GM18508 (cell line): Measurements from ENCODE around the gene VPS26C.

ENCODE experiments used
- ATAC-seq: cut with Tn5 transposase; IDR thresholded peaks from one replicate; pipeline ENCODE4 v1.9.1; 2021; ENCODE audit warnings: moderate number of reproducible peaks; ENCODE audit not compliant: insufficient read depth, unreplicated experiment

The VPS26C gene

GRCh38 chr21:37266515-37267221 is 466 bp downstream of the VPS26C start:
- ATAC-seq: no peak

- ATAC-seq: no peak
Measured at GRCh38 chr21:37264808-37265207, 2.3 kb downstream of the VPS26C start.

- ATAC-seq: no peak
Measured at GRCh38 chr21:37263827-37264600, 3.1 kb downstream of the VPS26C start.

DNA sequence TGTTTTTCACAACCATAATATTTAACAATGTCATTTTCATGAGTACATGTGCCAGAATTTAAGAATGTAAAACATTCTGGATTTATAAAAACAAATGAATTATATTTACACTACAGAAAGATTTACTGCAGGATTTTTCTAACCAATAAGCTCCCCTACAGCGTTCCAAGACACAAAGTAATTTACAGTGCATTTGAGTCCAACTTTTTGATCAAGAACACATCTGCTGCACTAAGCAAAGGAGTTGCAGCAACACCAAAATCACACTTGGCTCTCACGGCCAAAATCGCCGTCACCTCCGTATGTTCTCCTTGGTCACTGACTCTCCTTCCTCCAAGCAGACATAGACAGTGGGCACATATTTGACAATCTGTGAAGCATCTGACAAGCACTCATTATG is 7.7 kb downstream of the VPS26C start:
- ATAC-seq: no peak

DNA sequence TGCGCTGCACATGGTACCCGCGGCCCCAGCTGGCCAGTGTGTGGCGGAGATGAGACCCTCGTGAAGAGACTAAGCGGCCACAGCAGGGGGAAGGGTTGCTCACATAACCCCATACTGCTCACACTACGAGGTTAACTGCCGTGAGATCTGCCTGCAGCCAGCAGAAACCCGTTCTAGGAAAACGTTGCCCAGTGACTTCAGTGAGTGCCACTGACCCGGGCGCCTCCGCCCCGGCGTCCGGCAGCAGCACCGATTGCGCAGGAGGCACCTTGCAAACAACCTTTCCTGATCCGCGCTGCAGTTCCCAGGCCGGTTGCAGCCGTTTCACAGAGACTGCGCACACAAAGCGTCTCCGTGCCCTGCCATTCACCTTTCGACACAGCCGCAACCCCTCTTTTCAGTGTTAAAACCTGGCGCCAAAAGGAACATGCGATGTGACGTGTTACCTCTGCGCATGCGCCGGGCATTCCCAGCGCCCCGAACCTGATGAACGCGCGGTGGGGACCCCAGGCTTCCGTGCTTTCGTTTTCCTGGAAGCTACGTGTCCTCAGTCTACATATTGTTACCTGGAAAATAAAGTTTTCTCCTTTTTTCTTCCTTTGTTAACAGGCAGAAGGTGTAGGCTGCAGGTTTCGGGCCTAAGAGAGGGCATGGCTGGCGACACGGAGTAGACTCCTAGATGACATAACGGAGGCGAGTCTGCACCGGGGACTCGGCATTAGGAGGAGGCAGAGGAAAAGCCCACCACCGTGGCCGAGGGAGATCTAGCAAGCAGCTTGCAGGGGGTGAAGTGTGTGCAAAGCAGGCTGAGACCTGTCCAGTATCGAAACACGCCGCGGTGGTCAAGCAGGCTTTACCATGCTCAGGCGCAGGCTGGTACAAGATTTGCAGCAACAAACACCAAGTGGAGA is 8.9 kb downstream of the VPS26C start:
- ATAC-seq: no peak

GRCh38 chr21:37257511-37257966 is 9.6 kb downstream of the VPS26C start:
- ATAC-seq: no peak

- ATAC-seq: no peak
Measured at GRCh38 chr21:37253991-37254390, 13.1 kb downstream of the VPS26C start.

DNA sequence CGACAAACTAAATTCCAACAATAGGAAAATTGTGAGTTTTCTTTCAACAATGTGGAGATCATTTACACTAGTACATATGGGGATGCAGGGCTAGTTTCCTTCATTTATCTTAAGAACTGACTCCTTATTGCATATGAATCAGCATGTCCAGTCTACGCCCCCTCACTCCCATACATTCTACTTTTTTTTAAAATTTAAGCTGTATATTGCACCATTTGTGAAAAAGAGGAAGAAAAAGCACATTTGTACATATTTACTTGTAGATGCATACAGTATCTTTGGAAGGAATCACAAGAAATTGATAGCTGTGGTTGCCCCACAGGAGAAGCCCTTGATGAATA is 15.9 kb downstream of the VPS26C start:
- ATAC-seq: no peak

DNA sequence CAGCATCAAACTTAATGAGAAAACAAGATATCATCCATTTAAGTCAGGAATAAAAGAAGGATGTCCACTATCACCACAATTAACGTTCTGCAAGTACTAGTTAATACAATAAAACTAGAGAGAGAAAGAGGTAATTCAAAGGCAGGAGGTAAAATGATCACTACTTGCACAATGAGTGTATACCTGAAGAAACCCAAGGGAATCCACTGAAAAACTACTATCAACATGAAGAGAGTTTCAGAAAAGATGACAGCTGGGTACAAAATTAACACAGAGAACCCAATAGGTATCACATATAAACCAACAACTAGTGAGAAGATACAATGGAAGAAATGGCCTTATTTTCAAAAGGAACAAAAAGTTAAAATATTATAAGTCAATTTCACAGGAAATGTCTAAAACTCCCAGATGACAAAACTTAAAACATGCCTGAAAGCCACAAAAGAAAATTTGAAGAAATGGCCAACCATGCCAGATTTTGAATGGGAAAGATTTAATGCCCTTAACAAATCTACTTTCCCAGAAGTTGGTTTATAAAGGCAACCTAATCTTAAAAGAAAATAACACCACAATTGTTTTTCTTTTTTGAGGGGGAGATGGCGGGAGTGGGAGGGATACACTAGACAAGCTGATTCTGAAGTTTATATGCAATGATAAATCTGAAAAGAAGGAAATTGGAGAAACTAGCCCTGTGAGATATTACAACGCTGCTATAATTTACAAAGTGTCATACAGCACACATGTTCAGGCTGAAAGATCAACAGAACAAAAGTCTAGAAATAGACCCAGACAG is 17.8 kb downstream of the VPS26C start:
- ATAC-seq: no peak

DNA sequence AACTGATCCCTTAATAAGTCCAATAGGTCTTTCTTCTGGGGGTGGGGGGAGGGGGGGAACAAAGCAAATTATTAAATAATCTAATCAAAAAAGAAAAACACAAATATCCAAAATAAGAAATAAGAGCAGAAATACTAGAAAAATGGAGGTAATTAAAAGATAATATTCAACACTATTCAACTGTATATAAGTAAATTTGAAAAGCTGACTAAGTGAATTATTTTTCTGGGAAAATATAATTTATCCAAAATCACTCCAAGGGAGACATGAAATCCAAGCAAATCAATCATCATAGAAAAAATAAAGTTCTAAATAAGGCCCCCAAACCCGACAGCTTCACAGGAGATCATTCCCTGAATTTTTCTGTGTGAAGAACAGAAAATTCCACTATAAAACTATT is 18.8 kb downstream of the VPS26C start:
- no peak for ATAC-seq

DNA sequence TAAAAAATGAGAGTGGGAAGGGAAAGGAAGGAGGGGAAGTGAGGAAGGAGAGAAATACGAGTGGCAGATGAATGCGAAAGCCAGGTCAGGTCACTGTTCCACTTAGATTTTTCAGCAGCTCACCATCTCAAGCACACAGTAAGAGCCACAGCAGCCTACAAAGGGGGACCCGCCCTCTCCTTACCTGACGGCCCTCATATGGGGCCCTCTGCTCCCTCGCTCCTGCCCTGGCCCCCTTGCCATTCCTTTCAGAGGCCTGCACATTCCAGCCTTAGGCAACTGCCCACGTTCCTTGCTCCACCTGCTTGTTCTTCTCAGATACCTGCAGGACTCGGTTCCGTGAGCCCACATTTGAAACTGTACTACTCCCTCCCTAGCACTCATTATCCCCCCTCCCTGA is 22.0 kb downstream of the VPS26C start:
- ATAC-seq: no peak

- ATAC-seq: no peak
Measured at GRCh38 chr21:37244501-37245095, 22.5 kb downstream of the VPS26C start.

GRCh38 chr21:37243961-37244360 is 23.2 kb downstream of the VPS26C start:
- no peak for ATAC-seq

DNA sequence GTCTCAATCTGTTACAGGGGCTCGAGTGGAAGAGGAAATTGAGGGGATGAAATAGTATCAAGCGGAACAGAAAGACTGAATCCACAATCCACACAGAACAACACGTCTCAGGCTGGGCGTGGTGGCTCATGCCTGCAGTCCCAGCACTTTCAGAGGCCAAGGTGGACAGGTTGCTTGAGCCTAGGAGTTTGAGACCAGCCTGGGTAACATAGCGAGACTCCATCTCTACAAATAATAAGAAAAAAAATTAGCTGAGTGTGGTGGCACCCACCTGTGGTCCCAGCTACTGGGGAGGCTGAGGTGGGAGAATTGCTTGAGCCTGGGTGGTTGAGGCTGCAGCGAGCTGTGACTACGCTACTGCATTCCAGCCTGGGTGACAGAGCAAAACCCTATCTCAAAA is 25.7 kb downstream of the VPS26C start:
- ATAC-seq: no peak

DNA sequence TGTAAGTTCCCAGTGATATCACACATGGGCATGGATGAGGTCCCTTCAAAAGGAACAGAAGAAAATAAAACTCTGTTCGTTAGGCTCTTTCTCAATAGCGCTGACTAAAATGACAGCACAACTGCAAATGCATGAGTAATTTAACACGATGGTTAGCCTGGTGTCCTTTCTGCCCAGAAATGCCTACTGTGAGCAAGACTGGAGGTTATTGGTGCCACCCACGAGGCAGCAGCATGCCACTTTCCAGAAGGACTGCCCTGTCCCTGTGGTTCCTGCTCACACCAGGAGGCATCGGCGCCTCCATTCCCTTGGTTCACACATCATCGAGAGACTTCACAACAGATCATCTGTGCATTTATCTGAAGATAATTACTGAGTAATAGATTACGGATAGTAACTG is 26.2 kb downstream of the VPS26C start:
- no peak for ATAC-seq

DNA sequence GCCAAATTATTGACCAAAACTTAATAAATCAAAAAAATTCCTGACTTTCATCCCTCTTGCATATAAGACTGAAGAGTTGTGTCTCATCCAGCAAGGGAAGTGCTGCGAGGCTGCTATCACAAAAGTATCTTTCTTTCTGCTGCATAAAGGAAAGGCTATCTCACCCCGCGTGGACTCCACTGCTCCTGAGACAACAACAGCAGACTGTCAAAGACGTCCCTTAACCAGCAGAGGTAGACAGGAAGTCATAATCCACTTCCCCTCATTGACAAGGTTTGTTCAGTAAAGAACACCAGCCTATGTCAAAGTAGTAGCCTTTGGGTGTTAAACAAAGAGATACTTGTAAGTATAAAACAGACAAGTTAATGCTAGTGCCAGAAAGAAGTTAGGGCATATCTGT is 29.4 kb downstream of the VPS26C start:
- ATAC-seq: no peak

- no peak for ATAC-seq
Measured at GRCh38 chr21:37237346-37237745, 29.8 kb downstream of the VPS26C start.

DNA sequence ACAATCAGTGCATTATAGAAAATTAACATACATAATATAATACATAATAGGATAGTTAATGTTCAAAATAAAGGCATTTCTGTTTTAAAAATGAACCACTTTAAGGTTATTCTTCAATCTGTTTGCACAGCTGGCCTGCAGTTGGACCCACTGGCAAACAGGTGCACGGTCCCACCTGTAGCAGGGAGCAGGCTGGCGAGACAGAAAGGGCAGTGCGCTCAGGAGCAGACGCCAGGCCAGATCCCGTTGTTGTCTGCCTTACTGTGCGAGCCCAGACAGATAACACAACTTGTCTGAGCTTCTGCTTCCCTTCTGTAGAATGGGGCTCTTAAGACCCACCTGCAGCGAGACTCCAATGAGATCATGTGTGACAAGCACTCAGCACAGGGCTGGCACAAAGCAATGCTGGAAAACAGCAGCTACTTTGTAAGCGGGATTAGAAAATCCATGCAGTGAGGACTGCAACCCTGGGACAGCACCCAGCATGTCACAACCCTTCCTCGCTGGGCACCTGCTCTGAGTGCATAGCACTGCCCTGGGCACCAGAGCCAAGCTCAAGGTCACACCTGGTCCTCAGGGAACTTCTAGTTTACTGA is 33.5 kb downstream of the VPS26C start:
- ATAC-seq: no peak

DNA sequence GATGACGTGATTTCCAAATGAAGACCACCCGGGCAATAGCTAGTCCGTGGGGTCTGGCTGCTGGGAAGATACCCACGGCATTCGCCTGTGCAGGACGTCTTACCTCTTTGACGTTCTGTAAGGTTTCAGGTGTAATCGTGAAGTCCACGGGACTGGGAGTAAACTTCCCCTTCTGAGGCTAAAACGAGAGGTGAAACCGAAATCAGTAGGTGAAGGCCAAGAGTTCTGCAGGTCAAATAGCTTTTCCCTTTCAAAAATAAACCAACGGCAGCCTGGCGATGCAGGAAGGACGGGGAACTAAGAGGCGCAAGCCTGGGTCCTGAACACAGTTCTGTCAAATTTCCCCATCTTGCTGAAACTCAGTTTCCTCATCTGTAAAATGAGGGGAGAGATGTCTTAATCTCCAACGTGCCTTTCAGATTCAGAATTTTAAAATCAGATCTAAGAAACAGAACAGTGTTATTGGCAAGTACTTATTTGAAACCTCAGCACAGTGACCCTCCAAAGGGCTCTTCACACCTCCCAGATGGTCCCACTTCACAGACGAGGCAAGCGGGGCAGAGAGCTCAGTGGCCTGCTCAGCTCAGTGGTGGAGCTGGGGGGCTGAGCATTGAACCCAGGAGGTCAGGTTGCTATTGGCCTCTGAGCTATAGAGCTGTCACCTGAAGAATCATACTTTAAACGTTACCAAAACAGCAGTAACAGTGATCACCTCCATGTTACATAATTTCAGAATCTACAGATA is 34.7 kb downstream of the VPS26C start:
- ATAC-seq: no peak
